HG03432 (cell line): Measurements from ENCODE around the gene SFXN3.

Experiments
- ATAC-seq: cut with Tn5 transposase; IDR thresholded peaks from one replicate; pipeline ENCODE4 v1.9.1; 2021; ENCODE audit warnings: mild to moderate bottlenecking, moderate library complexity; ENCODE audit not compliant: unreplicated experiment

Gene SFXN3

DNA sequence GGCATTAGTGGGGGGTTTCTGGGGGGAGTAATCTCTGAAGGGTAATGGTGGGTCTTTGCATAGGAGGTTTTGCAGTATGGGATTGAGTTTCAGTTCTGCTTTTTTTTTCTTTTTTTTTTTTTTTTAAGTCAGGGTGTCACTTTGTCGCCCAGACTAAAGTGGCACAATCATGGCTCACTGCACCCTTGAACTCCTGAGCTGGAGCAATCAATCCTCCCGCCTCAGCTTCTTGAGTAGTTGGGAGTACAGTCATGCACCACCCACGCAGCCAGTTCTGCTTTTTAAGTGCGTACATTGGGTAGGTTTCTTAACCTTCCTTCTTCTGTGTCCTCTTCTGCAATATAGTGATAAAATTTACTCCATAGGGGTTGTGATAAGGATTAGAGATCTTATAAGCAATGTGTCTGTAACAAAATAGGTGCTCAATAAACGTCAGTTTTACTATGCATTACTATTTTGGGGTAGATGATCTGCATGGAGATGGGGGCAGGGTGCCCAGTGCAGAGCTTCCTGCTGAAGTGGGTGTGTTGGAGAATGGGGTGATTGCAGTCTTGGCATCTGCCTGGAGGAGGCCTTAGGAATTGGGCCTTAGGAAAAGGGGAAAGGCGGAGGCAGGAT, 40.3 kb downstream of the SFXN3 start:
- no peak for ATAC-seq

GRCh38 chr10:101071885-101072433, 40.9 kb downstream of the SFXN3 start:
- no peak for ATAC-seq

DNA sequence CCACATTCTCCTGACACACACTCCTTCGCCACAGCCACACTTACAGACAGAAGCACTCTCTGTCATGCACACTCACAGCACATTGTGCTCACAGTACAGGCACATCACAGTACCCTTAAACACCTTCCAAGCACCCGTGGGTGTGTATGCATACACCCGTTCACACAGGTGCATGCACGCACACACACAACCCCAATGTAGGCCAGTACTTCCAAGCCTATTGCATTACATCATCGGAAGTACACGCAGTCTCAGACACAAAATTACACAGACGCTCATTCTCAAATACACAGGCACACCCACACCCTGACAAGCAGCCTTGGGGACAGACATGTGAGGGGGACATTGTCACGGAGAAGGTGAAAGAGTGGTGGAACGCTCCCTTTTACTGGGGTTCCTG, 41.9 kb downstream of the SFXN3 start:
- no peak for ATAC-seq

DNA sequence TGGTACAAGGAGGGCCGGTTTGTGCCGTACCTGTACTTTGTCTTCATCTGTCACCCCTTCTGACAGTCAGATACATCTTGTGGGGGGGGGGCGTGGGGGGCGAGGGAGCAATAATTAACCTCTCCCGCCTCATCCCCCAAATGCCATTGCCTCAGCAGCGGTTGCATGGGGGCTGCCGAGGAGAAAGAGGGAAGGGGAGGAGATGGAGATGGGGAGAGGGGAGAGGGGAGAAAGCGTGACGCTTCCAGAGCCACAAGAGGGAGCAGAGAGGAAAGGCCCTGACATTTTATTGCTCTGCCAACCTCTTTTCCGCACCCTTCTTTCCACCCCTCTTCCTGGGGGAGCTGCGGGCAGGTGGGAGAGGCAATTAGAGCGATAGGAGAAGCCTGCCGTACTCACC, 42.6 kb downstream of the SFXN3 start:
- ATAC-seq, result no peak

GRCh38 chr10:101075775-101076174, 44.7 kb downstream of the SFXN3 start:
- ATAC-seq, result no peak

DNA sequence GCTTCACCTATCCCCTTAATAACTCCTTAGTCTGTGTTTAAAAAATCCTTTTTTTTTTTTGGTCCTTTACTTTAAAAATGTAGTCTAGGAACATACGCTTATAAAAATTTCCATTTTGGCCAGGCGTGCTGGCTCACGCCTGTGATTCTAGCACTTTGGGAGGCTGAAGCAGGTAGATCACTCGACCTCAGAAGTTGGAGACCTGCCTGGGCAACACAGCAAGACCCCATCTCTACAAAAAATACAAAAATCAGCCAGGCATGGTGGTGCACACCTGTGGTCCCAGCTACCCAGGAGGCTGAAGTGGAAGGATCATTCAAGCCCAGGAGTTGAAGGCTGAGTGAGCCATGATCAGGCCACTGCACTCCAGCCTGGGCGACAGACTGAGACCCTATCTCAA, 45.6 kb downstream of the SFXN3 start:
- ATAC-seq, result no peak

GRCh38 chr10:101079874-101080273, 48.8 kb downstream of the SFXN3 start:
- no peak for ATAC-seq

- ATAC-seq, result no peak
These were observed 50.2 kb downstream of the SFXN3 start for GRCh38 chr10:101080933-101081931.

DNA sequence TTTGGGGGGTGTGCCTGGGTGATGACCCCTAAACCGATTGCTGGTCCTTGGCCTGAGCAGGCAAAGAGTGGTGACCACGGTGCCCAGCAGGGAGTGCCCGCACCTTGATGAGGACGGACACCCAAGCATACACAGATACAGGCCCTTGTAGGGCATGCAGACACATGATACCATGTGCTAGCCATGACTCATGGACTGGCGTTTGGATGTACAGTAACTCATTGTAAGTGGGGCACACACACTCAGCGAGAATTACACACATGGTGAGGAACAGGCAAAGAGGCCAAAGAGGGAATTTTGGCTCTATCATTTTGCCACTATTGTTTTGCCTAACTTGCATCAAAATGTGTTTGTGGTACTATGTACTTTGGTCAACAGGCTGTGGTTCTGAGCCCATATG, 54.8 kb downstream of the SFXN3 start:
- ATAC-seq, result no peak

GRCh38 chr10:101087376-101087775, 56.3 kb downstream of the SFXN3 start:
- ATAC-seq, result no peak

GRCh38 chr10:101087965-101088364, 56.9 kb downstream of the SFXN3 start:
- ATAC-seq, result no peak

GRCh38 chr10:101089520-101090299, 58.7 kb downstream of the SFXN3 start:
- ATAC-seq, result no peak

DNA sequence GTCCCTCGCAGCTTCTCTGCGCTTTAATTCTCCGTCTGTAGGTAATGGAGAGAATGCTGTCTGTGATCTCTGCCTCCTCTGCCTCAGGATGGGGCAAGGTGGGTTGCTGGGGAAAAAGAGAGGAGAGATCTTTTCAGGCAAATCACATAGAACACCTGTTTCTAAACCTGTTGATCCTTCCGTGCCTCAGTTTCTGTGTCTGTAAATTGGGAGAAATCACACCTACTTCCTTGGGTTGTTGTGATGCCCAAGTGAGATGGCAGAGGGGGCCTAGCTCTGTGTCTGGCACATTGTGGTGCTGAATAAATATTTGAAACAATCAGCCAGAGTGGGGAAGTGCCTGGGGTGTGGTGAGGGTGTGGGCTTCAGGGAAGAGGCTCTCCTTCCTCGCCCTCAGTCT, 59.6 kb downstream of the SFXN3 start:
- ATAC-seq, result no peak
